K562 (cell line): ENCODE measurements around the gene KIF1A. TPM values are rescaled to one million over a fixed set of nuclear protein-coding genes. Genes with fewer than 3 reads are reported as not detected.

ENCODE experiments used
- E2F3 ChIP-seq: fragments of 250-450 bp; sonication (Bioruptor Pico); IDR thresholded peaks from 2 replicates; pipeline ENCODE4 v1.4.0; 2020; ENCODE audit warnings: mild to moderate bottlenecking
- ETV5 ChIP-seq: sonication (generic); formaldehyde crosslinking; IDR thresholded peaks from 2 replicates; pipeline ENCODE4 v1.4.0; 2020; ENCODE audit warnings: low read depth, mild to moderate bottlenecking, missing genetic modification reagents
- KAT8 ChIP-seq: fragments of 450-650 bp; IDR thresholded peaks from 2 replicates; pipeline ENCODE4 v1.6.1; 2016; ENCODE audit warnings: low read depth, mild to moderate bottlenecking
- RBM25 ChIP-seq: fragments of 200-400 bp; formaldehyde crosslinking; IDR thresholded peaks from 2 replicates; pipeline ENCODE4 v1.6.1; 2018; ENCODE audit warnings: low read length, low read depth, moderate library complexity; ENCODE audit not compliant: severe bottlenecking
- RERE ChIP-seq: sonication (generic); formaldehyde crosslinking; IDR thresholded peaks from 2 replicates; pipeline ENCODE4 v1.8.0; 2023; ENCODE audit warnings: missing genetic modification reagents, mild to moderate bottlenecking, borderline replicate concordance
- TCF15 ChIP-seq: fragments of 250-450 bp; sonication (Bioruptor Pico); IDR thresholded peaks from 2 replicates; pipeline ENCODE4 v1.8.0; 2022; ENCODE audit warnings: moderate library complexity, mild to moderate bottlenecking, inconsistent platforms
- THRA ChIP-seq: fragments of 450-650 bp; IDR thresholded peaks from 2 replicates; pipeline ENCODE4 v1.6.1; 2017; ENCODE audit warnings: mild to moderate bottlenecking, moderate library complexity
- ZNF232 ChIP-seq: sonication (generic); formaldehyde crosslinking; IDR thresholded peaks from 2 replicates; pipeline ENCODE4 v1.8.0; 2022; ENCODE audit warnings: mild to moderate bottlenecking, missing genetic modification reagents
- ZNF507 ChIP-seq: conservative IDR thresholded peaks from 2 replicates; pipeline ENCODE4 v1.6.1; 2017; ENCODE audit warnings: missing genetic modification characterization, missing compliant biosample characterization
- polyA plus RNA-seq, 8 experiments: library from polyadenylated mRNA; depleted of rRNA in 4 of 8; stranded (reverse) in 5 of 8; unstranded in 3 of 8; fragments of >200 nt; fragmentation: Nextera tagmentation in 2 of 8; fragmentation: Illumina TruSeq in 1 of 8; extraction: Ambion mirVana in 2 of 8; extraction: Trizol in 1 of 8; gene quantifications; 2 replicates each; pipeline versions ENCODE4 v1.2.1 to v1.2.3, GENCODE V29; 2011 to 2014; ENCODE audit warnings: inconsistent platforms in 1 of 8, missing spikeins in 1 of 8
- total RNA-seq, 7 experiments: library from RNA; depleted of rRNA in 6 of 7; stranded (reverse); fragments of >200 nt in 6 of 7; fragmentation: Illumina TruSeq in 2 of 7; extraction: Trizol in 2 of 7; gene quantifications; 2 replicates each; pipeline versions ENCODE4 v1.2.1 to v1.2.3, GENCODE V29; 2011 to 2021; ENCODE audit warnings: low replicate concordance in 1 of 7

KIF1A gene
- total and polyA plus RNA-seq, 9 of the 15 experiments (the other 6 are each of a cell fraction or from before 2014, with no cell fraction given): 0.07 to 1.4 (median 0.45) TPM; not detected in 2

DNA sequence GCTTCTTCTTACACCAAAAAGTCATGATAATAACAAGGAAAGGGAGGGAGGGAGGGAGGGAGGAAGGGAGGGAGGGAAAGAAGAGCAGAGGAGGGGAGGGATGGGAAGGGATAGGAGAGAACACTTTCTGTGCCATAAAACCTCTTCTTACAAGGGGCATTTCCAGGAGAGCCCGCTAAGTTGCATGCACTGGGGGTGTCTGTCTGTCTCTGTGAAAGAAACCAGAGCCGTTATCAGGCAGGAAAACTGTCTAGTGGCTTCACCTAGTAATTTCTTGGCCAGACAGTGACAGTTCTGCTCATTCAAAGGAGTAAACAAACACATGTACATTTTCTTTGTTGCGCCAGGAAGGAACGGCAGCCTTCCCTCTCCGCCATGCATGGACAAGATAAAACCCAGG is 82.5 kb downstream of the KIF1A start (continued):
- TF ChIP-seq RERE (CRISPR knock-in tag) (no peak), ZNF507 (tag) (no peak), RBM25 (no peak), KAT8 (no peak), THRA (no peak), ETV5 (CRISPR knock-in tag) (no peak), E2F3 (no peak), ZNF232 (CRISPR knock-in tag) (no peak), TCF15 (CRISPR knock-in tag) (no peak)
